Caco-2 (cell line): Measurements from ENCODE around the gene SRRM2. TPM values are rescaled to one million over a fixed set of nuclear protein-coding genes. Genes with fewer than 3 reads are reported as not detected.

Source experiments
- BruUV-seq: library from RNA; stranded (reverse); fragments of 400-500 nt; replicated peaks from 2 replicates; lab custom pipeline; 2021; lab: Mats Ljungman, UMichigan
- CTCF ChIA-PET: fragments of 300-600 bp; sonication (Branson Sonifier 250); formaldehyde crosslinking; loops from one replicate; lab custom pipeline; 2022; ENCODE audit warnings: antibody characterized with exemption; lab: Charles Lee
- POLR2A ChIA-PET: fragments of 300-600 bp; sonication (Branson Sonifier 250); formaldehyde crosslinking; loops from one replicate; lab custom pipeline; 2022; ENCODE audit warnings: antibody characterized with exemption; lab: Charles Lee
- DNase-seq, 2 experiments: peaks; one replicate each; pipeline versions ENCODE4 v3.0.0 to v3.0.0-alpha.2; 2020 to 2022
- H3K27me3 ChIP-seq: replicated peaks from 2 replicates; pipeline ENCODE4 v1.6.0; 2011; ENCODE audit warnings: low read length; ENCODE audit not compliant: control insufficient read depth, insufficient read depth
- H3K36me3 ChIP-seq: 2 replicates; pipeline ENCODE4 v1.5.1; 2011; ENCODE audit warnings: low read length; ENCODE audit not compliant: control insufficient read depth, insufficient read depth
- H3K4me1 ChIP-seq: fragments of 250-450 bp; sonication (Bioruptor Pico); 2 replicates; pipeline ENCODE4 v1.5.1; 2020; ENCODE audit warnings: mild to moderate bottlenecking
- H3K4me3 ChIP-seq: 2 replicates; pipeline ENCODE4 v1.5.1; 2011; ENCODE audit warnings: low read depth, mild to moderate bottlenecking, control low read depth, low read length
- H3K9me3 ChIP-seq: fragments of 250-450 bp; sonication (Bioruptor Pico); 2 replicates; pipeline ENCODE4 v1.5.1; 2020; ENCODE audit warnings: mild to moderate bottlenecking, moderate library complexity
- H3K27ac Mint-ChIP-seq: one replicate; pipeline ENCODE4 v1.8.0; 2022; ENCODE audit warnings: mixed read lengths; ENCODE audit not compliant: unreplicated experiment
- H3K27me3 Mint-ChIP-seq: one replicate; pipeline ENCODE4 v1.8.0; 2022; ENCODE audit warnings: mixed read lengths; ENCODE audit not compliant: insufficient read depth, unreplicated experiment
- H3K36me3 Mint-ChIP-seq: one replicate; pipeline ENCODE4 v1.8.0; 2022; ENCODE audit warnings: mild to moderate bottlenecking, mixed read lengths; ENCODE audit not compliant: insufficient read depth, unreplicated experiment
- H3K4me1 Mint-ChIP-seq: one replicate; pipeline ENCODE4 v1.8.0; 2022; ENCODE audit warnings: low read depth, mixed read lengths; ENCODE audit not compliant: unreplicated experiment
- H3K4me3 Mint-ChIP-seq: one replicate; pipeline ENCODE4 v1.8.0; 2022; ENCODE audit warnings: mild to moderate bottlenecking, moderate library complexity, mixed read lengths; ENCODE audit not compliant: unreplicated experiment
- H3K9me3 Mint-ChIP-seq: one replicate; pipeline ENCODE4 v1.8.0; 2022; ENCODE audit warnings: mixed read lengths; ENCODE audit not compliant: unreplicated experiment
- intact Hi-C: fragments of 100-400 bp; cut with micrococcal nuclease; formaldehyde crosslinking; loops from one replicate; pipeline ENCODE4 v1.10.0; 2022; ENCODE audit not compliant: unreplicated experiment
- total RNA-seq: library from RNA; stranded (reverse); gene quantifications from 2 replicates; pipeline ENCODE4 v1.2.3, GENCODE V29; 2022
- TF ChIP-seq, protein P1 (sequence below), 2 experiments: fragments of 200-600 bp in 1 of 2; IDR thresholded peaks; 1 replicate in 1 of 2; 2 replicates in 1 of 2; pipeline versions ENCODE4 v1.5.1 to v1.8.0; 2011 to 2022; ENCODE audit warnings: antibody characterized with exemption in 1 of 2, control low read depth in 1 of 2, inconsistent platforms in 1 of 2, low read depth in 1 of 2, low read length in 1 of 2, mild to moderate bottlenecking in 1 of 2, moderate library complexity in 1 of 2; ENCODE audit not compliant: insufficient read depth in 1 of 2, severe bottlenecking in 1 of 2, unreplicated experiment in 1 of 2

The SRRM2 gene
- total RNA-seq, 1 experiment from 2014 or later: 332 TPM

- Mint-ChIP-seq H3K27ac (peak overlapping the region; percentile 10), H3K27me3 (no peaks in the 10 kb centered on the region), H3K4me3 (no peak overlapping the region), H3K9me3 (no peaks in the 10 kb centered on the region), H3K4me1 (peaks cover 17% of the 10 kb centered on the region), H3K36me3 (peaks cover 75% of the 10 kb centered on the region)
- CTCF ChIA-PET: interaction anchor here (1.0 kb wide), 1 partner anchor 66 kb away, joined by 3 read pairs; no protein-coding TSS in a partner anchor
- no TSS peak for BruUV-seq
- H3K4me3 ChIP-seq: no peak overlapping the region
- TF ChIP-seq, protein P1, sequence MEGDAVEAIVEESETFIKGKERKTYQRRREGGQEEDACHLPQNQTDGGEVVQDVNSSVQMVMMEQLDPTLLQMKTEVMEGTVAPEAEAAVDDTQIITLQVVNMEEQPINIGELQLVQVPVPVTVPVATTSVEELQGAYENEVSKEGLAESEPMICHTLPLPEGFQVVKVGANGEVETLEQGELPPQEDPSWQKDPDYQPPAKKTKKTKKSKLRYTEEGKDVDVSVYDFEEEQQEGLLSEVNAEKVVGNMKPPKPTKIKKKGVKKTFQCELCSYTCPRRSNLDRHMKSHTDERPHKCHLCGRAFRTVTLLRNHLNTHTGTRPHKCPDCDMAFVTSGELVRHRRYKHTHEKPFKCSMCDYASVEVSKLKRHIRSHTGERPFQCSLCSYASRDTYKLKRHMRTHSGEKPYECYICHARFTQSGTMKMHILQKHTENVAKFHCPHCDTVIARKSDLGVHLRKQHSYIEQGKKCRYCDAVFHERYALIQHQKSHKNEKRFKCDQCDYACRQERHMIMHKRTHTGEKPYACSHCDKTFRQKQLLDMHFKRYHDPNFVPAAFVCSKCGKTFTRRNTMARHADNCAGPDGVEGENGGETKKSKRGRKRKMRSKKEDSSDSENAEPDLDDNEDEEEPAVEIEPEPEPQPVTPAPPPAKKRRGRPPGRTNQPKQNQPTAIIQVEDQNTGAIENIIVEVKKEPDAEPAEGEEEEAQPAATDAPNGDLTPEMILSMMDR (IDR thresholded peaks at IDR 0.05; ENCODE audit: insufficient read depth in 1 of 2, low read depth in 1 of 2, low read length in 1 of 2, severe bottlenecking in 1 of 2, unreplicated experiment in 1 of 2): no peak
- H3K4me1 ChIP-seq: peaks cover 8% of the 10 kb centered on the region; the same call in 1 of the 2 replicates
- no peak for DNase-seq
- POLR2A ChIA-PET: interaction anchor here (1.0 kb wide), 2 partner anchors 20 to 21 kb away, joined by 3 to 4 read pairs; partner anchors contain the start of gene SRRM2
- intact Hi-C loops: no loop called here
- no peaks in the 10 kb centered on the region for H3K9me3 ChIP-seq
- H3K36me3 ChIP-seq: peaks cover 5% of the 10 kb centered on the region
- no peaks in the 10 kb centered on the region for H3K27me3 ChIP-seq
Measured at GRCh38 chr16:2773188-2773968, 20.9 kb downstream of the SRRM2 start.

DNA sequence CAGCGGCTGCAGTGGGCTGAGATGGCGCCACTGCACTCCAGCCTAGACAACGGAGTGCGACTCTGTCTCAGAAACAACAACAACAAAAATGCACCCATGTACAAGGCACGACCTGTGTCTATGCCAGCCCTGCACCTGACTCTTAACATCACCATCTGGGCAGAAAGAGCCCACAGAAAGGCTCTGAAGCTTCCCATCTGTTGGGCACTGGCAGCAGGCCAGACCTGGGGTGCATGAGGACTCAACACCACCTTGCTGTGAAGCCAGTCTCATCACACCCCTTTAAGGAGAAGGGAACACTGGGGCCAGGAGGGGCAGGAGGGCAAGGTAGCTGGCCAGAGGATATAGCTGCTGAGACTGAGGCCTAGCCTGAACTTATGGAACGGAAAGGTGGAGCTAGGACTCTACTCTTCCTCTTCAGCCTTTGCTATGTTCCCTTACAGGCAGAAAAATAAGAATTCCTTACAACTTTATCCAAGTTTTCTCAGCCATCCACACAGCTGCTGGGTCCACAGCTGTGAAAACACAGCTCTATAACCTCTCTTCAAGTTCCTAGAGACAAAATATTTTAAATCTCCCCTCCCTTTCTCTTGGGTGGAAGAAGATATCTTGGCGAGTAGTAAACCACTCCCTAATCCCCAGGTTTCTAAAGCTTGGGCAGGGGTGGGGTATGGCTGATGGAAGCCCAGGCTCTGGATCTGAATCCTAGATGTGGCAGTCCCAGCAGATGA is 21.9 kb downstream of the SRRM2 start:
- no peak overlapping the region for H3K4me3 ChIP-seq
- no peaks in the 10 kb centered on the region for H3K27me3 ChIP-seq
- H3K36me3 ChIP-seq: peaks cover 4% of the 10 kb centered on the region
- TF ChIP-seq, protein P1 (IDR thresholded peaks at IDR 0.05; ENCODE audit: insufficient read depth in 1 of 2, low read depth in 1 of 2, low read length in 1 of 2, severe bottlenecking in 1 of 2, unreplicated experiment in 1 of 2): no peak
- peaks cover 68% of the 10 kb centered on the region for H3K36me3 Mint-ChIP-seq
- POLR2A ChIA-PET: interaction anchor here (1.0 kb wide), 1 partner anchor 21 kb away, joined by 3 read pairs; no protein-coding TSS in a partner anchor
- BruUV-seq: no TSS peak
- peaks cover 15% of the 10 kb centered on the region for H3K4me1 ChIP-seq
- intact Hi-C loops: no loop called here
- no peak overlapping the region for H3K4me3 Mint-ChIP-seq
- peaks cover 11% of the 10 kb centered on the region for H3K4me1 Mint-ChIP-seq
- H3K9me3 ChIP-seq: no peaks in the 10 kb centered on the region
- CTCF ChIA-PET: interaction anchor here (0.8 kb wide), 1 partner anchor 21 kb away, joined by 3 read pairs; no protein-coding TSS in a partner anchor
- no peaks in the 10 kb centered on the region for H3K9me3 Mint-ChIP-seq
- DNase-seq: no peak
- H3K27ac Mint-ChIP-seq: no peak overlapping the region
- H3K27me3 Mint-ChIP-seq: no peaks in the 10 kb centered on the region

DNA sequence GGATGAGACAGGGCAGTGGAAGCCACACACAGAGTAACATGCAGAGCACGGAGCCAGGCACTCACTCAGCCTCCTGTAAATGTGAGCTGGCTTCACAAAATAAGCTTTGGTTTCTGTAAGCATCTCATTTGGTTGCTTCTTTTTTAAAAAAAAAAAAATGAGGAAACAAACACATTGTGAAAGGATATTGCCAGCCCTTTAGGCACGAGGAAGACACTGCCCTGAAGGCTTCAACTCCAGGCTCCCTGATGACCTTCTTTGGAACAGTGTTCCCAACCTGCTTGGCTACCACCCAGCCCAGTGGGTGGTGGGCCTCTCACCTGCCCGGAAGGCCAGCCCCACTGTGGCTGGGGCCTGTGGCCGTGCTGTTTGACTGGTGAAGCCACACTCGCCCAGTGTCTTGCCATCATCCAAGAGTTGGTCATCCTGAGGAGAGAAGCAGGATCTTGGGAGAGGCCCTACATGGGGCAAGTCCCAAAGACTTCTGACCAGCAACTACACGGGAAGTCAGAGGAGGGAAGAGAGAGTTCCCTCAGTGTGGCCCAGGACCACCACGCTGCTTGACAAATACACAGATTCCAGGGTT is 22.8 kb downstream of the SRRM2 start:
- Histone ChIP-seq H3K4me1 (peaks cover 15% of the 10 kb centered on the region), H3K9me3 (no peaks in the 10 kb centered on the region), H3K36me3 (peaks cover 3% of the 10 kb centered on the region), H3K4me3 (no peak overlapping the region), H3K27me3 (no peaks in the 10 kb centered on the region)
- Mint-ChIP-seq H3K4me3 (peak overlapping the region; percentile 89), H3K4me1 (peaks cover 6% of the 10 kb centered on the region), H3K9me3 (no peaks in the 10 kb centered on the region), H3K27ac (no peak overlapping the region), H3K36me3 (peaks cover 59% of the 10 kb centered on the region), H3K27me3 (no peaks in the 10 kb centered on the region)
- no TSS peak for BruUV-seq
- TF ChIP-seq, protein P1 (IDR thresholded peaks at IDR 0.05; ENCODE audit: insufficient read depth in 1 of 2, low read depth in 1 of 2, low read length in 1 of 2, severe bottlenecking in 1 of 2, unreplicated experiment in 1 of 2): no peak
- no peak for DNase-seq
- POLR2A ChIA-PET: interaction anchor here (1.3 kb wide), 1 partner anchor 23 kb away, joined by 8 read pairs; the partner anchor contains the start of gene SRRM2
- intact Hi-C loops: no loop called here
- CTCF ChIA-PET: interaction anchor here (0.8 kb wide), 1 partner anchor 22 kb away, joined by 3 read pairs; no protein-coding TSS in a partner anchor
